Loucy (cell line): ENCODE data around the gene PITPNC1.

Source experiments
- H2AFZ ChIP-seq: fragments of 200-600 bp; sonication (generic); 2 replicates; pipeline ENCODE4 v1.6.0; 2016; ENCODE audit warnings: antibody characterized with exemption, mild to moderate bottlenecking, low read length, moderate library complexity
- H3F3A ChIP-seq: fragments of 200-600 bp; 2 replicates; pipeline ENCODE4 v1.6.0; 2016; ENCODE audit warnings: antibody characterized with exemption, low read depth, mild to moderate bottlenecking
- H3K27me3 ChIP-seq: fragments of 200-600 bp; sonication (generic); 2 replicates; pipeline ENCODE4 v1.6.1; 2014; ENCODE audit warnings: low read length, mild to moderate bottlenecking; ENCODE audit not compliant: insufficient read depth, poor library complexity, severe bottlenecking
- H3K36me3 ChIP-seq: fragments of 200-600 bp; sonication (generic); 2 replicates; pipeline ENCODE4 v1.6.1; 2016; ENCODE audit warnings: low read length; ENCODE audit not compliant: insufficient read depth
- H3K4me1 ChIP-seq: fragments of 200-600 bp; sonication (generic); 2 replicates; pipeline ENCODE4 v1.5.1; 2014; ENCODE audit warnings: low read length, mild to moderate bottlenecking; ENCODE audit not compliant: insufficient read depth, poor library complexity, severe bottlenecking
- H3K4me2 ChIP-seq: fragments of 200-600 bp; sonication (generic); 2 replicates; pipeline ENCODE4 v1.6.0; 2014; ENCODE audit warnings: antibody characterized with exemption, low read length, low read depth, mild to moderate bottlenecking; ENCODE audit not compliant: poor library complexity, severe bottlenecking
- H3K4me3 ChIP-seq: fragments of 200-600 bp; sonication (generic); 2 replicates; pipeline ENCODE4 v1.5.1; 2014; ENCODE audit warnings: low read length, mild to moderate bottlenecking, mixed read lengths; ENCODE audit not compliant: poor library complexity, severe bottlenecking
- H3K79me2 ChIP-seq: fragments of 200-600 bp; sonication (generic); 2 replicates; pipeline ENCODE4 v1.6.1; 2014; ENCODE audit warnings: low read length; ENCODE audit not compliant: insufficient read depth
- H3K9ac ChIP-seq: fragments of 200-600 bp; sonication (generic); 2 replicates; pipeline ENCODE4 v1.6.0; 2014; ENCODE audit warnings: mild to moderate bottlenecking, low read depth, low read length, moderate library complexity; ENCODE audit not compliant: poor library complexity, severe bottlenecking
- H3K9me2 ChIP-seq: fragments of 200-600 bp; sonication (generic); replicated peaks from 2 replicates; pipeline ENCODE4 v1.6.1; 2016; ENCODE audit warnings: low read depth, low read length, mixed read lengths
- H3K9me3 ChIP-seq: fragments of 200-600 bp; sonication (generic); 2 replicates; pipeline ENCODE4 v1.6.1; 2014; ENCODE audit warnings: mild to moderate bottlenecking, antibody characterized with exemption, low read length, low read depth; ENCODE audit not compliant: insufficient read depth
- H4K20me1 ChIP-seq: fragments of 200-600 bp; sonication (generic); 2 replicates; pipeline ENCODE4 v1.6.0; 2014; ENCODE audit warnings: antibody characterized with exemption, low read length, mild to moderate bottlenecking; ENCODE audit not compliant: insufficient read depth, poor library complexity, severe bottlenecking
- CTCF ChIP-seq: fragments of 200-600 bp; sonication (generic); conservative IDR thresholded peaks from 2 replicates; pipeline ENCODE4 v1.5.1; 2014; ENCODE audit warnings: mild to moderate bottlenecking, antibody characterized with exemption, low read length
- EZH2phosphoT487 ChIP-seq: fragments of 200-600 bp; IDR thresholded peaks from 2 replicates; pipeline ENCODE4 v1.6.1; 2018; ENCODE audit warnings: antibody characterized with exemption, mild to moderate bottlenecking, moderate library complexity, borderline replicate concordance

PITPNC1 gene

GRCh38 chr17:67456889-67457288 lies 79.8 kb downstream of the PITPNC1 start:
- Histone ChIP-seq H3K79me2 (no peaks in the 10 kb centered on the region), H3K27me3 (no peaks in the 10 kb centered on the region), H3K4me1 (peaks cover 15% of the 10 kb centered on the region), H2AFZ (no peak overlapping the region), H3F3A (no peaks in the 10 kb centered on the region), H3K9me2 (no peaks in the 10 kb centered on the region), H3K4me3 (no peak overlapping the region), H3K9ac (no peak overlapping the region), H4K20me1 (no peaks in the 10 kb centered on the region), H3K9me3 (peaks cover 4% of the 10 kb centered on the region; the same call in 1 of the 2 replicates), H3K4me2 (no peak overlapping the region), H3K36me3 (no peaks in the 10 kb centered on the region)
- TF ChIP-seq CTCF (no peak), EZH2phosphoT487 (no peak)

GRCh38 chr17:67458203-67458602 lies 81.1 kb downstream of the PITPNC1 start:
- H3K27me3 ChIP-seq: no peaks in the 10 kb centered on the region
- no peaks in the 10 kb centered on the region for H4K20me1 ChIP-seq
- H3K36me3 ChIP-seq: no peaks in the 10 kb centered on the region
- H2AFZ ChIP-seq: no peak overlapping the region
- TF ChIP-seq EZH2phosphoT487: no peak
- no peak for TF ChIP-seq CTCF
- no peak overlapping the region for H3K9ac ChIP-seq
- peaks cover 4% of the 10 kb centered on the region; the same call in 1 of the 2 replicates for H3K9me3 ChIP-seq
- H3F3A ChIP-seq: no peaks in the 10 kb centered on the region
- H3K4me3 ChIP-seq: no peak overlapping the region
- H3K79me2 ChIP-seq: no peaks in the 10 kb centered on the region
- peaks cover 7% of the 10 kb centered on the region for H3K4me1 ChIP-seq
- no peak overlapping the region for H3K4me2 ChIP-seq
- H3K9me2 ChIP-seq: no peaks in the 10 kb centered on the region

GRCh38 chr17:67459985-67460384 lies 82.9 kb downstream of the PITPNC1 start:
- Histone ChIP-seq H3K36me3 (no peaks in the 10 kb centered on the region), H3K9me2 (no peaks in the 10 kb centered on the region), H3F3A (no peaks in the 10 kb centered on the region), H2AFZ (no peak overlapping the region), H3K4me3 (no peak overlapping the region), H3K4me1 (peaks cover 5% of the 10 kb centered on the region), H3K9me3 (peaks cover 4% of the 10 kb centered on the region; the same call in 1 of the 2 replicates), H3K79me2 (no peaks in the 10 kb centered on the region), H4K20me1 (no peaks in the 10 kb centered on the region), H3K9ac (no peak overlapping the region), H3K27me3 (no peaks in the 10 kb centered on the region), H3K4me2 (no peak overlapping the region)
- TF ChIP-seq CTCF (no peak), EZH2phosphoT487 (no peak)
